K562 (cell line): Measurements from ENCODE around the gene TNFRSF13B. TPM values are rescaled to one million over a fixed set of nuclear protein-coding genes. Genes with fewer than 3 reads are reported as not detected.

Experiments used
- ATAC-seq: fragments of 200-7000 bp; cut with Tn5 transposase; 3 replicates; pipeline ENCODE4 v1.9.1; 2020; ENCODE audit warnings: moderate library complexity
- BruUV-seq: library from RNA; stranded (reverse); fragments of 400-500 nt; replicated peaks from 2 replicates; lab custom pipeline; 2021; lab: Mats Ljungman, UMichigan
- CTCF ChIA-PET: fragments of 300-600 bp; formaldehyde crosslinking; extraction: SDS; loops from one replicate; lab custom pipeline; 2021; ENCODE audit warnings: low intra/inter-chr PET ratio; lab: Yijun Ruan, JAX
- POLR2A ChIA-PET: fragments of 300-600, 350-650 bp; sonication (Branson Sonifier 250); formaldehyde crosslinking; extraction: SDS; loops from one replicate; lab custom pipeline; 2021; ENCODE audit warnings: antibody characterized with exemption, inconsistent platforms; lab: Yijun Ruan, JAX
- DNase-seq, 4 experiments: peaks; one replicate each; pipeline versions ENCODE4 v3.0.0 to v3.0.0-alpha.2; 2011 to 2018; ENCODE audit warnings: low spot score in 3 of 4, mixed read lengths in 3 of 4; ENCODE audit errors: extremely low read depth in 1 of 4
- FAIRE-seq: peaks from 2 replicates; lab custom pipeline; 2011; peaks lifted over from hg19 to GRCh38; lab: Jason Lieb, UNC
- H2AFZ ChIP-seq: 2 replicates; pipeline ENCODE4 v1.6.0; 2011; ENCODE audit warnings: low read depth, low read length, control low read depth, inconsistent platforms
- H3K27ac ChIP-seq: fragments of 200-600 bp; 3 replicates; pipeline ENCODE4 v1.8.0; 2011; ENCODE audit warnings: low read depth, mild to moderate bottlenecking, control low read depth, inconsistent platforms, low read length, moderate library complexity, mixed read lengths; ENCODE audit errors: extremely low read depth
- H3K27me3 ChIP-seq, 2 experiments: fragments of 300-600 bp in 1 of 2; 2 replicates in 1 of 2; 3 replicates in 1 of 2; pipeline versions ENCODE4 v1.6.0 to v1.8.0; 2011; ENCODE audit warnings: inconsistent platforms in 2 of 2, low read length in 2 of 2, mild to moderate bottlenecking in 1 of 2, mixed read lengths in 1 of 2, moderate library complexity in 1 of 2; ENCODE audit not compliant: control insufficient read depth in 2 of 2, insufficient read depth in 2 of 2
- H3K36me3 ChIP-seq: fragments of 300-600 bp; 3 replicates; pipeline ENCODE4 v1.8.0; 2011; ENCODE audit warnings: mild to moderate bottlenecking, low read length, inconsistent platforms; ENCODE audit not compliant: control insufficient read depth, insufficient read depth
- H3K4me1 ChIP-seq, 2 experiments: fragments of 200-600 bp in 1 of 2; replicated peaks in 1 of 2; 2 replicates in 1 of 2; 3 replicates in 1 of 2; pipeline versions ENCODE4 v1.5.1 to v1.8.0; 2011; ENCODE audit warnings: inconsistent platforms in 2 of 2, low read length in 2 of 2, mild to moderate bottlenecking in 1 of 2, mixed read lengths in 1 of 2, moderate library complexity in 1 of 2; ENCODE audit not compliant: control insufficient read depth in 2 of 2, insufficient read depth in 2 of 2
- H3K4me2 ChIP-seq: 2 replicates; pipeline ENCODE4 v1.6.1; 2011; ENCODE audit warnings: low read length, control low read depth, inconsistent platforms, mixed read lengths; ENCODE audit not compliant: insufficient read depth
- H3K4me3 ChIP-seq: fragments of 200-600 bp; sonication (generic), shearing (Covaris generic); 2 replicates; pipeline ENCODE4 v1.5.1; 2016; ENCODE audit warnings: control low read depth, inconsistent platforms
- H3K79me2 ChIP-seq: fragments of 200-600 bp; 3 replicates; pipeline ENCODE4 v1.8.0; 2011; ENCODE audit warnings: low read length, inconsistent platforms; ENCODE audit not compliant: control insufficient read depth, insufficient read depth
- H3K9ac ChIP-seq, 2 experiments: 2 replicates each; pipeline versions ENCODE4 v1.6.0 to v1.6.1; 2011; ENCODE audit warnings: low read depth in 2 of 2, low read length in 2 of 2, control low read depth in 1 of 2, inconsistent platforms in 1 of 2, mild to moderate bottlenecking in 1 of 2, mixed read lengths in 1 of 2; ENCODE audit not compliant: insufficient read depth in 1 of 2
- H3K9me1 ChIP-seq: one replicate; pipeline ENCODE4 v1.6.0; 2011; ENCODE audit warnings: inconsistent platforms, mild to moderate bottlenecking, low read length, moderate library complexity; ENCODE audit not compliant: control insufficient read depth, insufficient read depth
- H3K9me3 ChIP-seq: replicated peaks from 2 replicates; pipeline ENCODE4 v1.5.1; 2011; ENCODE audit warnings: low read depth, low read length, inconsistent platforms; ENCODE audit not compliant: control insufficient read depth, insufficient read depth
- H4K20me1 ChIP-seq: replicated peaks from 2 replicates; pipeline ENCODE4 v1.6.1; 2011; ENCODE audit warnings: low read length, inconsistent platforms, mixed read lengths; ENCODE audit not compliant: control insufficient read depth, insufficient read depth
- BCL6 ChIP-seq: fragments of 250-450 bp; sonication (Bioruptor Pico); IDR thresholded peaks from 2 replicates; pipeline ENCODE4 v1.4.0; 2020
- CTCF ChIP-seq, 3 experiments: IDR thresholded peaks in 2 of 3; conservative IDR thresholded peaks in 1 of 3; 2 replicates each; pipeline ENCODE4 v1.5.1; 2011 to 2012; ENCODE audit warnings: low read length in 3 of 3, mild to moderate bottlenecking in 3 of 3, control low read depth in 2 of 3, improper control_type of control experiment in 1 of 3, inconsistent platforms in 1 of 3, low read depth in 1 of 3, mixed read lengths in 1 of 3, moderate library complexity in 1 of 3; ENCODE audit not compliant: insufficient read depth in 2 of 3
- EP300 ChIP-seq: IDR thresholded peaks from 2 replicates; pipeline ENCODE4 v1.6.1; 2012; ENCODE audit warnings: low read length, improper control_type of control experiment
- EWSR1 ChIP-seq: fragments of 450-650 bp; IDR thresholded peaks from 2 replicates; pipeline ENCODE4 v1.6.1; 2018; ENCODE audit warnings: borderline replicate concordance, mild to moderate bottlenecking, low read depth, moderate library complexity; ENCODE audit not compliant: partially characterized antibody
- FOXA3 ChIP-seq, 2 experiments: fragments of 450-650 bp in 1 of 2; sonication (generic) in 1 of 2; formaldehyde crosslinking; IDR thresholded peaks in 1 of 2; conservative IDR thresholded peaks in 1 of 2; 2 replicates each; pipeline versions ENCODE4 v1.4.0 to v1.8.0; 2020 to 2022; ENCODE audit warnings: mild to moderate bottlenecking in 2 of 2, missing genetic modification reagents in 1 of 2
- MTF1 ChIP-seq: fragments of 250-450 bp; sonication (Bioruptor Pico); IDR thresholded peaks from 2 replicates; pipeline ENCODE4 v1.9.0; 2021; ENCODE audit warnings: moderate library complexity, mild to moderate bottlenecking, inconsistent platforms, borderline replicate concordance
- NFE2 ChIP-seq: IDR thresholded peaks from 2 replicates; pipeline ENCODE4 v1.6.1; 2014; ENCODE audit warnings: antibody characterized with exemption, low read depth
- NFIC ChIP-seq: fragments of 450-650 bp; IDR thresholded peaks from 2 replicates; pipeline ENCODE4 v1.6.1; 2017; ENCODE audit warnings: mild to moderate bottlenecking, inconsistent platforms
- RAD21 ChIP-seq, 2 experiments: fragments of 250-450 bp in 1 of 2; fragments of 450-650 bp in 1 of 2; sonication (Bioruptor Pico) in 1 of 2; formaldehyde crosslinking in 1 of 2; IDR thresholded peaks in 1 of 2; conservative IDR thresholded peaks in 1 of 2; 2 replicates each; pipeline versions ENCODE4 v1.4.0 to v1.8.0; 2020 to 2022; ENCODE audit warnings: mild to moderate bottlenecking in 2 of 2, moderate library complexity in 1 of 2
- TAF1 ChIP-seq: IDR thresholded peaks from 2 replicates; pipeline ENCODE4 v1.6.1; 2011; ENCODE audit warnings: mild to moderate bottlenecking, low read length, moderate library complexity; ENCODE audit not compliant: insufficient read depth, control insufficient read depth, severe bottlenecking; ENCODE audit errors: extremely low read depth
- ZNF707 ChIP-seq: fragments of 250-450 bp; sonication (Bioruptor Pico); conservative IDR thresholded peaks from 2 replicates; pipeline ENCODE4 v1.8.0; 2022; ENCODE audit warnings: inconsistent platforms, mild to moderate bottlenecking, moderate library complexity
- WGBS: fragments of 100-300 bp; shearing (Covaris generic); methylation state at CpG from one replicate; pipeline ENCODE4 v1.1.6; 2016; ENCODE audit warnings: low coverage, mixed read lengths; ENCODE audit not compliant: insufficient coverage; ENCODE audit errors: missing lambda C conversion rate; 5-methylcytosine and 5-hydroxymethylcytosine counted together
- in situ Hi-C: fragments of 300-500 bp; cut with MboI; formaldehyde crosslinking; loops from 4 replicates; pipeline ENCODE4 v1.15.0; 2018; ENCODE audit warnings: inconsistent platforms, mixed read lengths
- intact Hi-C: fragments of 100-400 bp; cut with micrococcal nuclease; formaldehyde crosslinking; loops from 2 replicates; pipeline ENCODE4 v1.14.2; 2022
- polyA plus RNA-seq, 8 experiments: library from polyadenylated mRNA; depleted of rRNA in 4 of 8; stranded (reverse) in 5 of 8; unstranded in 3 of 8; fragments of >200 nt; fragmentation: Nextera tagmentation in 2 of 8; fragmentation: Illumina TruSeq in 1 of 8; extraction: Ambion mirVana in 2 of 8; extraction: Trizol in 1 of 8; gene quantifications; 2 replicates each; pipeline versions ENCODE4 v1.2.1 to v1.2.3, GENCODE V29; 2011 to 2014; ENCODE audit warnings: inconsistent platforms in 1 of 8, missing spikeins in 1 of 8
- total RNA-seq, 7 experiments: library from RNA; depleted of rRNA in 6 of 7; stranded (reverse); fragments of >200 nt in 6 of 7; fragmentation: Illumina TruSeq in 2 of 7; extraction: Trizol in 2 of 7; gene quantifications; 2 replicates each; pipeline versions ENCODE4 v1.2.1 to v1.2.3, GENCODE V29; 2011 to 2021; ENCODE audit warnings: low replicate concordance in 1 of 7
- TF ChIP-seq, protein P1 (sequence below): fragments of 200-800 bp; sonication (Bioruptor generic); IDR thresholded peaks from 2 replicates; pipeline ENCODE4 v1.6.1; 2017; ENCODE audit warnings: missing genetic modification characterization, missing compliant biosample characterization
- TF ChIP-seq, protein P2 (sequence below): fragments of 250-450 bp; sonication (Bioruptor Pico); IDR thresholded peaks from 2 replicates; pipeline ENCODE4 v1.4.0; 2020; ENCODE audit warnings: mild to moderate bottlenecking, moderate library complexity

Gene TNFRSF13B
- total and polyA plus RNA-seq, 9 of the 15 experiments (the other 6 are each of a cell fraction or from before 2014, with no cell fraction given), result not detected

GRCh38 chr17:16915752-16916556 lies 56.0 kb downstream of the TNFRSF13B start:
- Histone ChIP-seq H3K27ac (no peak overlapping the region), H4K20me1 (no peaks in the 10 kb centered on the region), H3K4me1 (no peaks in the 10 kb centered on the region), H3K4me3 (no peak overlapping the region), H3K9ac (no peak overlapping the region), H3K9me1 (no peaks in the 10 kb centered on the region), H2AFZ (no peak overlapping the region), H3K79me2 (no peaks in the 10 kb centered on the region), H3K27me3 (peaks cover 0 to 40% of the 10 kb centered on the region in 2 experiments; a peak in 3 of 5 replicates), H3K9me3 (no peaks in the 10 kb centered on the region), H3K36me3 (no peaks in the 10 kb centered on the region), H3K4me2 (no peak overlapping the region)
- BruUV-seq, result no TSS peak
- intact Hi-C loops, result no loop called here
- ATAC-seq, result peak; percentile 73
- CTCF ChIA-PET, result interaction anchor here (0.6 kb wide), 1 partner anchor 82 kb away, joined by 3 read pairs; no protein-coding TSS in a partner anchor
- 2% methylated on average over 9 of the region's 11 CpGs for WGBS
- POLR2A ChIA-PET, result no interaction called here
- in situ Hi-C loops, result no loop called here
- peak; percentile 21 to 48 (median 30) for DNase-seq
- FAIRE-seq, result no peak
- TF ChIP-seq CTCF (IDR thresholded peaks at IDR 0.05 in 2 of 3, conservative IDR thresholded peaks at IDR 0.05 in 1 of 3; ENCODE audit: insufficient read depth in 2 of 3, low read depth in 1 of 3, low read length in 3 of 3) (peak; percentile 40 to 46 (median 45); a peak in 4 of 6 replicates), TAF1 (no peak), EWSR1 (no peak), FOXA3 (CRISPR knock-in tag; conservative IDR thresholded peaks at IDR 0.05 in 1 of 2, IDR thresholded peaks at IDR 0.05 in 1 of 2) (no peak), MTF1 (CRISPR knock-in tag) (no peak), RAD21 (CRISPR knock-in tag; conservative IDR thresholded peaks at IDR 0.05 in 1 of 2, IDR thresholded peaks at IDR 0.05 in 1 of 2) (peak in 1 of 2 experiments; percentile 22; a peak in 1 of 4 replicates), NFIC (peak; percentile 37; the same call in 1 of the 2 replicates), BCL6 (CRISPR knock-in tag) (no peak), NFE2 (no peak), ZNF707 (CRISPR knock-in tag) (no peak), EP300 (no peak)
- TF ChIP-seq, protein P1, sequence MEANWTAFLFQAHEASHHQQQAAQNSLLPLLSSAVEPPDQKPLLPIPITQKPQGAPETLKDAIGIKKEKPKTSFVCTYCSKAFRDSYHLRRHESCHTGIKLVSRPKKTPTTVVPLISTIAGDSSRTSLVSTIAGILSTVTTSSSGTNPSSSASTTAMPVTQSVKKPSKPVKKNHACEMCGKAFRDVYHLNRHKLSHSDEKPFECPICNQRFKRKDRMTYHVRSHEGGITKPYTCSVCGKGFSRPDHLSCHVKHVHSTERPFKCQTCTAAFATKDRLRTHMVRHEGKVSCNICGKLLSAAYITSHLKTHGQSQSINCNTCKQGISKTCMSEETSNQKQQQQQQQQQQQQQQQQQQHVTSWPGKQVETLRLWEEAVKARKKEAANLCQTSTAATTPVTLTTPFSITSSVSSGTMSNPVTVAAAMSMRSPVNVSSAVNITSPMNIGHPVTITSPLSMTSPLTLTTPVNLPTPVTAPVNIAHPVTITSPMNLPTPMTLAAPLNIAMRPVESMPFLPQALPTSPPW, result no peak
- TF ChIP-seq, protein P2, sequence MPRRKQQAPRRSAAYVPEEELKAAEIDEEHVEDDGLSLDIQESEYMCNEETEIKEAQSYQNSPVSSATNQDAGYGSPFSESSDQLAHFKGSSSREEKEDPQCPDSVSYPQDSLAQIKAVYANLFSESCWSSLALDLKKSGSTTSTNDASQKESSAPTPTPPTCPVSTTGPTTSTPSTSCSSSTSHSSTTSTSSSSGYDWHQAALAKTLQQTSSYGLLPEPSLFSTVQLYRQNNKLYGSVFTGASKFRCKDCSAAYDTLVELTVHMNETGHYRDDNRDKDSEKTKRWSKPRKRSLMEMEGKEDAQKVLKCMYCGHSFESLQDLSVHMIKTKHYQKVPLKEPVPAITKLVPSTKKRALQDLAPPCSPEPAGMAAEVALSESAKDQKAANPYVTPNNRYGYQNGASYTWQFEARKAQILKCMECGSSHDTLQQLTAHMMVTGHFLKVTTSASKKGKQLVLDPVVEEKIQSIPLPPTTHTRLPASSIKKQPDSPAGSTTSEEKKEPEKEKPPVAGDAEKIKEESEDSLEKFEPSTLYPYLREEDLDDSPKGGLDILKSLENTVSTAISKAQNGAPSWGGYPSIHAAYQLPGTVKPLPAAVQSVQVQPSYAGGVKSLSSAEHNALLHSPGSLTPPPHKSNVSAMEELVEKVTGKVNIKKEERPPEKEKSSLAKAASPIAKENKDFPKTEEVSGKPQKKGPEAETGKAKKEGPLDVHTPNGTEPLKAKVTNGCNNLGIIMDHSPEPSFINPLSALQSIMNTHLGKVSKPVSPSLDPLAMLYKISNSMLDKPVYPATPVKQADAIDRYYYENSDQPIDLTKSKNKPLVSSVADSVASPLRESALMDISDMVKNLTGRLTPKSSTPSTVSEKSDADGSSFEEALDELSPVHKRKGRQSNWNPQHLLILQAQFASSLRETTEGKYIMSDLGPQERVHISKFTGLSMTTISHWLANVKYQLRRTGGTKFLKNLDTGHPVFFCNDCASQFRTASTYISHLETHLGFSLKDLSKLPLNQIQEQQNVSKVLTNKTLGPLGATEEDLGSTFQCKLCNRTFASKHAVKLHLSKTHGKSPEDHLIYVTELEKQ (CRISPR knock-in tag), result no peak
